HL-60 (cell line): ENCODE data around the gene CCDC106.

Experiments
- DNase-seq, 2 experiments: peaks; one replicate each; pipeline ENCODE4 v3.0.0-alpha.2; 2010 to 2020; ENCODE audit warnings: low read depth in 1 of 2, low spot score in 1 of 2
- H3K27ac ChIP-seq: fragments of 250-450 bp; sonication (Bioruptor Pico); replicated peaks from 2 replicates; pipeline ENCODE4 v1.5.1; 2020; ENCODE audit warnings: mild to moderate bottlenecking, moderate library complexity
- H3K27me3 ChIP-seq: fragments of 250-450 bp; sonication (Bioruptor Pico); 2 replicates; pipeline ENCODE4 v1.5.1; 2021; ENCODE audit warnings: mild to moderate bottlenecking, moderate library complexity; ENCODE audit not compliant: insufficient read depth, poor library complexity, severe bottlenecking
- H3K4me3 ChIP-seq: replicated peaks from 2 replicates; pipeline ENCODE4 v1.5.1; 2011; ENCODE audit warnings: mild to moderate bottlenecking, control low read depth, low read length; ENCODE audit not compliant: insufficient read depth
- GABPA ChIP-seq: IDR thresholded peaks from 2 replicates; pipeline ENCODE4 v1.6.1; 2012; ENCODE audit warnings: low read depth
- POLR2AphosphoS5 ChIP-seq: IDR thresholded peaks from 2 replicates; pipeline ENCODE4 v1.6.1; 2012; ENCODE audit warnings: low read depth
- REST ChIP-seq: IDR thresholded peaks from 2 replicates; pipeline ENCODE4 v1.6.1; 2012; ENCODE audit warnings: low read depth; ENCODE audit not compliant: insufficient replicate concordance
- SPI1 ChIP-seq: IDR thresholded peaks from 2 replicates; pipeline ENCODE4 v1.6.1; 2012; ENCODE audit warnings: low read depth, mild to moderate bottlenecking, borderline replicate concordance
- TF ChIP-seq, protein P1 (sequence below): IDR thresholded peaks from one replicate; pipeline ENCODE4 v1.5.1; 2011; ENCODE audit warnings: low read length, control low read depth, inconsistent platforms; ENCODE audit not compliant: insufficient read depth

The CCDC106 gene

DNA sequence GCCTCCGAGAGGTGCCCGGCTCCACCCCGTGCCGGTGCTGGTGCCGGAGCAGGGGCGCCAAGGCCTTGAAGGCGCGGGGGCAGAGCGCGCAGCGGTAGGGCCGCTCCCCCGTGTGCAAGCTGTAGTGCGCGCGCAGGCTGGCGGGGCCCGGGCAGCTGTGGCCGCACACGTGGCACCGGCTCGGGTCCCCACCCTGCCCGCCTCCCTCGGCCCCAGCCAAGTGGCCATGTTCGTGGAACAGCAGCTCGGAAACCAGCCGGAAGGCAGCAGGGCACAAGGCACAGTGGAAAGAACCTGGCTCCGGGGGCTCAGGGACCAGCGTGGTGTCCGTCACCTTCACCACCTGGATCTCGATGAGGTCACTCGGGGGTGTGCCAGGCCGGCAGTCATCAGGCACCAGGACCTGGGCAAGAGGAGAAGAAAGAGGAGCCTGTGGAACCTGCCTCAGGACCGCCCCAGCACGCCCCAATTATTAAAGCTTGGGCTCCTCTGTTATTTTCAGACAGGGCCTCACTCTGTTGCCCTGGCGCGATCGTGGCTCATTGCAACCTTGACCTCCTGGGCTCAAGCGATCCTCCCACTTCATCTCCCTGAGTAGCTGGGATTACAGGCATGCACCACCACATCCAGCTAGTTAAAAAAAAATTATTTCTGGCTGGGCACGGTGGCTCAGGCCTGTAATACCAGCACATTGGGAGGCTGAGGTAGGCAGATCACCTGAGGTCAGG, 25.6 kb upstream of the CCDC106 start:
- no peak overlapping the region for H3K4me3 ChIP-seq
- TF ChIP-seq GABPA = no peak
- H3K27me3 ChIP-seq = no peaks in the 10 kb centered on the region
- DNase-seq = no peak
- H3K27ac ChIP-seq = no peak overlapping the region

GRCh38 chr19:55623130-55623529, 24.9 kb upstream of the CCDC106 start:
- Histone ChIP-seq H3K4me3 (no peak overlapping the region), H3K27me3 (no peaks in the 10 kb centered on the region), H3K27ac (no peak overlapping the region)
- DNase-seq = no peak
- TF ChIP-seq GABPA (no peak), POLR2AphosphoS5 (no peak), REST (no peak), SPI1 (no peak)
- TF ChIP-seq, protein P1, sequence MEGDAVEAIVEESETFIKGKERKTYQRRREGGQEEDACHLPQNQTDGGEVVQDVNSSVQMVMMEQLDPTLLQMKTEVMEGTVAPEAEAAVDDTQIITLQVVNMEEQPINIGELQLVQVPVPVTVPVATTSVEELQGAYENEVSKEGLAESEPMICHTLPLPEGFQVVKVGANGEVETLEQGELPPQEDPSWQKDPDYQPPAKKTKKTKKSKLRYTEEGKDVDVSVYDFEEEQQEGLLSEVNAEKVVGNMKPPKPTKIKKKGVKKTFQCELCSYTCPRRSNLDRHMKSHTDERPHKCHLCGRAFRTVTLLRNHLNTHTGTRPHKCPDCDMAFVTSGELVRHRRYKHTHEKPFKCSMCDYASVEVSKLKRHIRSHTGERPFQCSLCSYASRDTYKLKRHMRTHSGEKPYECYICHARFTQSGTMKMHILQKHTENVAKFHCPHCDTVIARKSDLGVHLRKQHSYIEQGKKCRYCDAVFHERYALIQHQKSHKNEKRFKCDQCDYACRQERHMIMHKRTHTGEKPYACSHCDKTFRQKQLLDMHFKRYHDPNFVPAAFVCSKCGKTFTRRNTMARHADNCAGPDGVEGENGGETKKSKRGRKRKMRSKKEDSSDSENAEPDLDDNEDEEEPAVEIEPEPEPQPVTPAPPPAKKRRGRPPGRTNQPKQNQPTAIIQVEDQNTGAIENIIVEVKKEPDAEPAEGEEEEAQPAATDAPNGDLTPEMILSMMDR = no peak

DNA sequence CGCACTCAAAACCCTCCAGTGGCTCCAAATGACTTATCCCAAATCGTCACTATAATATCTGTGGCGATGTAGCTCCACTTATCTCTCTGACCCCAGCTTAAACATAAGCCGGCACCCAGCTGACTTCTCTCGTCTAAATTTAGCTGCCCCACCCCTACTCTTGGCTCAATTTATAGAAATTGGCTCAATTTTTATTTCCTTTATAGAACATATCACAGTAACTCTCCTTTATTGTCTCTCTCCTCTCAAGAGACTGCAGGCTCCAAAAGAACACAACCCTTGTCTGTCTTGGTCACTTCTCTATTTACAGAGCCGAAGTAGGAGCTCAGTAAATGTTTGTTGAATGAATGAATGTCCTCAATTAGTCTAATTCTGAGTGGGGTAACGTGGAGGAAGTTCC, 24.5 kb upstream of the CCDC106 start:
- Histone ChIP-seq H3K27me3 (no peaks in the 10 kb centered on the region), H3K27ac (peak overlapping the region; percentile 15), H3K4me3 (peak overlapping the region; percentile 20; the same call in 1 of the 2 replicates)
- TF ChIP-seq POLR2AphosphoS5 (no peak), SPI1 (no peak), REST (no peak)
- no peak for DNase-seq

DNA sequence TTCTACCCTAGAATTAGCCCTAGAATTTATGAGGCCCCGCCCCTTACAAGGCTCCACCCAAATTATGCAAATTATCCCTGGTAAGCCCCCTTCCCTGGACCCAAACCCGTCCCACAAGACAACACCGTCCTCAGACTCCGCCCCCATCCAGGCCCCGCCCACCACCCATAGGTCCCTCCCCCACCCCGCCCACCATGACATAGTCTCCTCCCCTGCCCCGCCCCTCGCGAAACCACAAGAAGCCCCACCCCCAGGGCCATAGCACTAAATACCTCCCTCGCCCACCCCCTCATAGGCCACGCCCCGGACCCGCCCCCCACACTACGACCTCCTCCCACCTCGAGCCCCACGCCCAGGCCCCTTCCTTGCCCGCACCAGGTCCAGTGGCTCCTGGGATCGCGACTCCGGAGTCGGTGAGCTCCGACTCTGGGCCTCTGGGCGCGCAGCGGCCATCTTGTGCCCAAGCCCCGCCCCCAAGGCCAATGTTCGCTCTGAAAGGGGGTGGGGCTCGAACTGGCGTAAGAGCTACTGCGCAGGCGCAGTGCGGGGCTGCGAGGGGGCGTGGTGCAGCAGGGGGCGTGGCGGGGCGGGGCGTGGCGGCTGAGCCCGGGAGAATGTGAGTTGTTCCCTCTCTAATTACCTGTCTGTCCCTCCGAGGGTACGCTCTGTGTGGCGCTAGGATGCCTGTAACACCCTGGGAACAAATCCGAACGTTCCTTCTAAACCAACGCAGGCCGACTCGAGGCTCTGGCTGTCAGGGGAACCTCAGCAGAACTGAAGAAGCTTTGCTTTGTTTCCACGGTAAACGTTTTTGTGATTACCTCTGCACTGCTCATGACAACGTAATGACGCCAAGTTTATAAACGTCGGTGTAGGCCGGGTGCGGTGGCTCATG, 23.7 kb upstream of the CCDC106 start, which contains the start of gene ZNF784:
Gene ZNF784 (minus strand): TSS at position 458 of the 895 bp plus-strand sequence. CDS start 5 bp downstream, at position 453.
- TF ChIP-seq REST (peak; percentile 67), GABPA (no peak), POLR2AphosphoS5 (peak; percentile 56; the same call in 1 of the 2 replicates)
- TF ChIP-seq, protein P1 = no peak
- no peaks in the 10 kb centered on the region for H3K27me3 ChIP-seq
- H3K27ac ChIP-seq = peak within 1 kb of the TSS; percentile 82
- peak; percentile 84 to 88 for DNase-seq
- peak within 1 kb of the TSS; percentile 46 for H3K4me3 ChIP-seq
